Prostate gland (tissue), 2 donors: ENCODE measurements around the gene GALP. TPM values are rescaled to one million over a fixed set of nuclear protein-coding genes. Genes with fewer than 3 reads are reported as not detected.
"Not testable (repeated sequence)": the region's sequence is repeated elsewhere in the genome, so short reads cannot be mapped to it uniquely, and the experiment has no call there.

Source experiments
- DNase-seq: peaks from one replicate; pipeline ENCODE4 v3.0.0-alpha.2; 2019; ENCODE audit warnings: low spot score
- H3K27ac ChIP-seq, 2 donors: fragments of 200-600 bp; sonication (generic); 2 replicates each; pipeline ENCODE4 v1.5.1; 2017 to 2019
- H3K27me3 ChIP-seq: fragments of 200-600 bp; sonication (generic); replicated peaks from 2 replicates; pipeline ENCODE4 v1.5.1; 2019; ENCODE audit not compliant: insufficient read depth
- H3K36me3 ChIP-seq, 2 donors: fragments of 200-600 bp; sonication (generic); 1 replicate in 1 of 2; 2 replicates in 1 of 2; pipeline versions ENCODE4 v1.5.1 to v1.8.1; 2017 to 2019
- H3K4me1 ChIP-seq: fragments of 200-600 bp; sonication (generic); replicated peaks from 2 replicates; pipeline ENCODE4 v1.5.1; 2019
- H3K4me3 ChIP-seq, 2 donors: fragments of 200-600 bp; sonication (generic); 2 replicates each; pipeline ENCODE4 v1.5.1; 2017 to 2019
- H3K9me3 ChIP-seq: fragments of 200-600 bp; sonication (generic); 2 replicates; pipeline ENCODE4 v1.5.1; 2017
- CTCF ChIP-seq, 4 experiments: fragments of 200-600 bp in 2 of 4; fragments of 450-650 bp in 2 of 4; sonication (generic) in 2 of 4; IDR thresholded peaks; 1 replicate in 3 of 4; 2 replicates in 1 of 4; pipeline ENCODE4 v1.5.1; 2016 to 2019; ENCODE audit warnings: antibody characterized with exemption in 4 of 4, mild to moderate bottlenecking in 2 of 4, moderate library complexity in 2 of 4
- POLR2A ChIP-seq: fragments of 450-650 bp; IDR thresholded peaks from one replicate; pipeline ENCODE4 v1.6.1; 2016; ENCODE audit warnings: antibody characterized with exemption, mild to moderate bottlenecking
- POLR2AphosphoS5 ChIP-seq: sonication (generic); formaldehyde crosslinking; IDR thresholded peaks from one replicate; pipeline ENCODE4 v1.6.1; 2017; ENCODE audit warnings: antibody characterized with exemption
- WGBS: methylation state at CpG from one replicate; pipeline ENCODE4 v1.1.5; 2018; 5-methylcytosine and 5-hydroxymethylcytosine counted together
- intact Hi-C: fragments of 100-400 bp; cut with DNase I; formaldehyde crosslinking; loops from one replicate; pipeline ENCODE4 v1.14.2; 2022
- total RNA-seq, 2 donors: library from RNA; depleted of rRNA; stranded (reverse); fragments of >200 nt; gene quantifications; one replicate each; pipeline ENCODE4 v1.1.0, GENCODE V29; 2016

The GALP gene
- total RNA-seq, 2 donors from 2014 or later, result not detected

- no peaks in the 10 kb centered on the region for H3K36me3 ChIP-seq
- no peak overlapping the region for H3K4me3 ChIP-seq
- DNase-seq, result no peak
- intact Hi-C loops, result no loop called here
- H3K27me3 ChIP-seq, result no peaks in the 10 kb centered on the region
- 77% methylated on average over 12 of the region's 12 CpGs for WGBS
- no peaks in the 10 kb centered on the region for H3K4me1 ChIP-seq
- no peaks in the 10 kb centered on the region for H3K9me3 ChIP-seq
- TF ChIP-seq POLR2AphosphoS5, result no peak
- no peak overlapping the region for H3K27ac ChIP-seq
These were observed 18.3 kb downstream of the GALP start for GRCh38 chr19:56193981-56194640.

GRCh38 chr19:56197646-56198045 lies 21.8 kb downstream of the GALP start, which contains the start of gene ZSCAN5B:
ZSCAN5B (minus strand) TSS chr19:56197783; CDS start chr19:56193052, 4,731 bp downstream.
- H3K4me3 ChIP-seq, DNase-seq, intact Hi-C loops, H3K4me1 ChIP-seq, H3K36me3 ChIP-seq, H3K9me3 ChIP-seq, H3K27ac ChIP-seq, H3K27me3 ChIP-seq: not testable (repeated sequence)
- 87% methylated on average over 23 of the region's 23 CpGs for WGBS

- WGBS, result 73% methylated on average over 7 of the region's 7 CpGs
- no peak overlapping the region for H3K27ac ChIP-seq
- no peaks in the 10 kb centered on the region for H3K36me3 ChIP-seq
- H3K27me3 ChIP-seq, result no peaks in the 10 kb centered on the region
- TF ChIP-seq POLR2AphosphoS5 (no peak), POLR2A (no peak), CTCF (IDR thresholded peaks at IDR 0.05) (no peak)
- intact Hi-C loops, result no loop called here
- no peaks in the 10 kb centered on the region for H3K4me1 ChIP-seq
- H3K4me3 ChIP-seq, result no peak overlapping the region
- no peaks in the 10 kb centered on the region for H3K9me3 ChIP-seq
- DNase-seq, result no peak
These were observed 23.9 kb downstream of the GALP start for GRCh38 chr19:56199687-56200086.

GRCh38 chr19:56201973-56202372 lies 26.2 kb downstream of the GALP start, which contains the start of gene ZSCAN5C:
ZSCAN5C (plus strand) TSS chr19:56202273; CDS start chr19:56205914, 3,641 bp downstream.
- H3K27ac ChIP-seq, result no peak within 1 kb of the TSS
- H3K4me3 ChIP-seq, result no peak within 1 kb of the TSS
- intact Hi-C loops, result no loop called here
- H3K36me3 ChIP-seq, result no peaks in the 10 kb centered on the region
- no peak for DNase-seq
- TF ChIP-seq POLR2A (no peak), CTCF (IDR thresholded peaks at IDR 0.05) (no peak), POLR2AphosphoS5 (no peak)
- H3K4me1 ChIP-seq, result no peaks in the 10 kb centered on the region
- 63% methylated on average over 3 of the region's 3 CpGs for WGBS
- H3K9me3 ChIP-seq, result no peaks in the 10 kb centered on the region
- no peaks in the 10 kb centered on the region for H3K27me3 ChIP-seq

- intact Hi-C loops, H3K27me3 ChIP-seq, DNase-seq, H3K9me3 ChIP-seq, H3K4me1 ChIP-seq, H3K27ac ChIP-seq, H3K4me3 ChIP-seq, H3K36me3 ChIP-seq: not testable (repeated sequence)
- WGBS, result 80% methylated on average over 5 of the region's 5 CpGs
These were observed 31.8 kb downstream of the GALP start for GRCh38 chr19:56207581-56207980.

GRCh38 chr19:56209091-56209490 lies 33.3 kb downstream of the GALP start:
- 88% methylated on average over 12 of the region's 12 CpGs for WGBS

GRCh38 chr19:56210036-56210435 lies 34.2 kb downstream of the GALP start:
- intact Hi-C loops, H3K27ac ChIP-seq: not testable (repeated sequence)
- WGBS, result 86% methylated on average over 9 of the region's 9 CpGs

More at GRCh38 chr19:56209091-56209490, 33.3 kb downstream of the GALP start:
- H3K27ac ChIP-seq, result no peak overlapping the region
- H3K4me1 ChIP-seq, result no peaks in the 10 kb centered on the region
- H3K9me3 ChIP-seq, result no peaks in the 10 kb centered on the region
- no peaks in the 10 kb centered on the region for H3K27me3 ChIP-seq
- no peaks in the 10 kb centered on the region for H3K36me3 ChIP-seq
- DNase-seq, result no peak
- intact Hi-C loops, result no loop called here
- H3K4me3 ChIP-seq, result no peak overlapping the region
- TF ChIP-seq CTCF (IDR thresholded peaks at IDR 0.05), result no peak

More at GRCh38 chr19:56210036-56210435, 34.2 kb downstream of the GALP start:
- not testable (repeated sequence) for H3K4me1 ChIP-seq, DNase-seq, H3K9me3 ChIP-seq, H3K27me3 ChIP-seq, H3K36me3 ChIP-seq, H3K4me3 ChIP-seq
